Upper lobe of left lung (tissue), 4 donors: ENCODE data around the gene PGBD4.

Experiments used
- CTCF ChIP-seq, 6 experiments: fragments of 450-650 bp in 4 of 6; fragments of 200-600 bp in 2 of 6; sonication (generic) in 2 of 6; IDR thresholded peaks; one replicate each; pipeline ENCODE4 v1.5.1; 2016 to 2019; ENCODE audit warnings: antibody characterized with exemption in 6 of 6
- POLR2AphosphoS5 ChIP-seq, 2 donors: sonication (generic); formaldehyde crosslinking; IDR thresholded peaks; one replicate each; pipeline ENCODE4 v1.5.1; 2017; ENCODE audit warnings: antibody characterized with exemption in 2 of 2

GRCh38 chr15:34114215-34114614 lies 12.3 kb downstream of the PGBD4 start:
- TF ChIP-seq CTCF (IDR thresholded peaks at IDR 0.05), result no peak
- no peak for TF ChIP-seq POLR2AphosphoS5 (IDR thresholded peaks at IDR 0.05)
